GM18505 (cell line): ENCODE results near the gene MFN2.

Source experiments
- ATAC-seq: cut with Tn5 transposase; IDR thresholded peaks from one replicate; pipeline ENCODE4 v1.9.1; 2021; ENCODE audit not compliant: unreplicated experiment
- POLR2A ChIP-seq: IDR thresholded peaks from 4 replicates; pipeline ENCODE4 v1.6.1; 2011; ENCODE audit warnings: borderline replicate concordance; ENCODE audit not compliant: insufficient read depth, insufficient read length; ENCODE audit errors: extremely low read depth

MFN2 gene

GRCh38 chr1:12011998-12012397, 31.8 kb downstream of the MFN2 start:
- ATAC-seq = no peak

GRCh38 chr1:12012560-12013316, 32.5 kb downstream of the MFN2 start:
- no peak for TF ChIP-seq POLR2A
- no peak for ATAC-seq

More at GRCh38 chr1:12011998-12012397, 31.8 kb downstream of the MFN2 start:
- TF ChIP-seq POLR2A = no peak

- no peak for TF ChIP-seq POLR2A
- no peak for ATAC-seq
Measured at GRCh38 chr1:12014141-12014991, 34.1 kb downstream of the MFN2 start.

GRCh38 chr1:12015001-12015491, 34.8 kb downstream of the MFN2 start:
- no peak for TF ChIP-seq POLR2A
- ATAC-seq = no peak

- no peak for TF ChIP-seq POLR2A
- no peak for ATAC-seq
Measured at GRCh38 chr1:12015499-12015898, 35.3 kb downstream of the MFN2 start.

- TF ChIP-seq POLR2A = no peak
- ATAC-seq = no peak
Measured at GRCh38 chr1:12016182-12016581, 35.9 kb downstream of the MFN2 start.

- TF ChIP-seq POLR2A = no peak
- no peak for ATAC-seq
Measured at GRCh38 chr1:12019858-12020509, 39.7 kb downstream of the MFN2 start.

GRCh38 chr1:12021616-12022015, 41.4 kb downstream of the MFN2 start:
- no peak for ATAC-seq
- TF ChIP-seq POLR2A = no peak

GRCh38 chr1:12022036-12022435, 41.8 kb downstream of the MFN2 start:
- TF ChIP-seq POLR2A = no peak
- ATAC-seq = no peak

GRCh38 chr1:12026586-12026985, 46.3 kb downstream of the MFN2 start:
- no peak for ATAC-seq
- no peak for TF ChIP-seq POLR2A

GRCh38 chr1:12028248-12028647, 48.0 kb downstream of the MFN2 start:
- no peak for ATAC-seq
- TF ChIP-seq POLR2A = no peak

GRCh38 chr1:12028957-12029511, 48.8 kb downstream of the MFN2 start:
- TF ChIP-seq POLR2A = no peak
- ATAC-seq = no peak
